ENCODE data around the gene GABRB2.

DNA sequence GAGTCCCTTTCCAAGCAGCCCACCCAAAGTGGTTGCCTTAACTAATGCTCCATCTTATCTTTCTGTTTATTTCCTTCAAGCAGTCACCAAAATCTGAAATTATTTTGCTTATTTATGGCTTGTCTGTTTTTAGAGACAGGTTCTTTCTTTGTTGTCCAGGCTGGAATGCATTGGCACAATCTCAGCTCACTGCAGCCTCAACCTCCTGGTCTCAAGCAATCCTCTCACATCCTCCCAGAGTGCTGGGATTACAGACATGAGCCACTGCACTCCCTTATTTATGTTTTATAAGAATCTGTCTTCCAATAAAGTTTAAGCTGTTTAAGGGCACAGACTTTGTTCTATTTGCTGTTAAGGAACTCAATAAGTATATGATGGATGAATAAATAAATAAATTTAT lies 133.7 kb downstream of the GABRB2 start:
- TF ChIP-seq, protein P1, sequence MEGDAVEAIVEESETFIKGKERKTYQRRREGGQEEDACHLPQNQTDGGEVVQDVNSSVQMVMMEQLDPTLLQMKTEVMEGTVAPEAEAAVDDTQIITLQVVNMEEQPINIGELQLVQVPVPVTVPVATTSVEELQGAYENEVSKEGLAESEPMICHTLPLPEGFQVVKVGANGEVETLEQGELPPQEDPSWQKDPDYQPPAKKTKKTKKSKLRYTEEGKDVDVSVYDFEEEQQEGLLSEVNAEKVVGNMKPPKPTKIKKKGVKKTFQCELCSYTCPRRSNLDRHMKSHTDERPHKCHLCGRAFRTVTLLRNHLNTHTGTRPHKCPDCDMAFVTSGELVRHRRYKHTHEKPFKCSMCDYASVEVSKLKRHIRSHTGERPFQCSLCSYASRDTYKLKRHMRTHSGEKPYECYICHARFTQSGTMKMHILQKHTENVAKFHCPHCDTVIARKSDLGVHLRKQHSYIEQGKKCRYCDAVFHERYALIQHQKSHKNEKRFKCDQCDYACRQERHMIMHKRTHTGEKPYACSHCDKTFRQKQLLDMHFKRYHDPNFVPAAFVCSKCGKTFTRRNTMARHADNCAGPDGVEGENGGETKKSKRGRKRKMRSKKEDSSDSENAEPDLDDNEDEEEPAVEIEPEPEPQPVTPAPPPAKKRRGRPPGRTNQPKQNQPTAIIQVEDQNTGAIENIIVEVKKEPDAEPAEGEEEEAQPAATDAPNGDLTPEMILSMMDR (IDR thresholded peaks at IDR 0.05 in 8 of 11, conservative IDR thresholded peaks at IDR 0.05 in 3 of 11): no peak
- TF ChIP-seq POLR2A (IDR thresholded peaks at IDR 0.05): no peak

All from spleen (tissue), 7 donors.